Liver (tissue), 9 donors: ENCODE results near the gene PACSIN3. TPM values are rescaled to one million over a fixed set of nuclear protein-coding genes. Genes with fewer than 3 reads are reported as not detected.
A peak's percentile ranks its signal among the peaks of the same experiment; 100 is the strongest.

Experiments used
- DNase-seq: peaks from one replicate; pipeline ENCODE4 v3.0.0-alpha.2; 2017; ENCODE audit warnings: low spot score
- H3K27ac ChIP-seq, 2 donors: one replicate each; pipeline ENCODE4 v1.7.0; 2013; ENCODE audit warnings: inconsistent platforms in 2 of 2, low read length in 2 of 2, control low read depth in 1 of 2, low read depth in 1 of 2, mild to moderate bottlenecking in 1 of 2
- H3K27me3 ChIP-seq, 4 donors: one replicate each; pipeline versions ENCODE4 v1.6.1 to v1.7.0; 2013; ENCODE audit warnings: low read length in 3 of 4, inconsistent platforms in 1 of 4, mild to moderate bottlenecking in 1 of 4, moderate library complexity in 1 of 4; ENCODE audit not compliant: control insufficient read depth in 4 of 4, insufficient read depth in 4 of 4
- H3K36me3 ChIP-seq, 4 donors: one replicate each; pipeline versions ENCODE4 v1.6.1 to v1.7.0; 2013; ENCODE audit warnings: low read length in 3 of 4, mild to moderate bottlenecking in 3 of 4, low read depth in 1 of 4, moderate library complexity in 1 of 4; ENCODE audit not compliant: control insufficient read depth in 4 of 4, insufficient read depth in 3 of 4
- H3K4me1 ChIP-seq, 4 donors: one replicate each; pipeline versions ENCODE4 v1.6.1 to v1.7.0; 2013; ENCODE audit warnings: low read length in 3 of 4, mild to moderate bottlenecking in 3 of 4, moderate library complexity in 1 of 4; ENCODE audit not compliant: control insufficient read depth in 4 of 4, insufficient read depth in 4 of 4
- H3K4me3 ChIP-seq, 3 donors: one replicate each; pipeline versions ENCODE4 v1.6.1 to v1.7.0; 2013; ENCODE audit warnings: low read length in 3 of 3, control low read depth in 1 of 3, low read depth in 1 of 3, mild to moderate bottlenecking in 1 of 3
- H3K9ac ChIP-seq, 2 donors: one replicate each; pipeline ENCODE4 v1.7.0; 2013; ENCODE audit warnings: low read length in 2 of 2, mild to moderate bottlenecking in 2 of 2, moderate library complexity in 2 of 2, control low read depth in 1 of 2, low read depth in 1 of 2
- H3K9me3 ChIP-seq, 4 donors: one replicate each; pipeline versions ENCODE4 v1.6.1 to v1.7.0; 2013; ENCODE audit warnings: low read length in 3 of 4; ENCODE audit not compliant: control insufficient read depth in 4 of 4
- ATF3 ChIP-seq: IDR thresholded peaks from 2 replicates; pipeline ENCODE4 v1.6.1; 2016; ENCODE audit warnings: antibody characterized with exemption
- CTCF ChIP-seq: fragments of 150-350 bp; IDR thresholded peaks from 2 replicates; pipeline ENCODE4 v1.5.1; 2017; ENCODE audit warnings: improper control_type of control experiment, low read depth, low read length; ENCODE audit not compliant: missing input control
- EGR1 ChIP-seq, 2 donors: IDR thresholded peaks; 2 replicates each; pipeline ENCODE4 v1.6.1; 2016 to 2018; ENCODE audit warnings: antibody characterized with exemption in 2 of 2, low read depth in 2 of 2
- FOXA1 ChIP-seq: IDR thresholded peaks from 2 replicates; pipeline ENCODE4 v1.6.1; 2016; ENCODE audit warnings: antibody characterized with exemption
- FOXA2 ChIP-seq: IDR thresholded peaks from 2 replicates; pipeline ENCODE4 v1.6.1; 2016; ENCODE audit warnings: antibody characterized with exemption
- GABPA ChIP-seq, 2 donors: IDR thresholded peaks in 1 of 2; conservative IDR thresholded peaks in 1 of 2; 2 replicates each; pipeline ENCODE4 v1.6.1; 2016; ENCODE audit warnings: antibody characterized with exemption in 2 of 2, mild to moderate bottlenecking in 1 of 2, moderate library complexity in 1 of 2
- HNF4A ChIP-seq, 2 donors: conservative IDR thresholded peaks; 2 replicates each; pipeline ENCODE4 v1.6.1; 2016; ENCODE audit warnings: antibody characterized with exemption in 2 of 2, mild to moderate bottlenecking in 2 of 2
- HNF4G ChIP-seq: IDR thresholded peaks from 2 replicates; pipeline ENCODE4 v1.6.1; 2016; ENCODE audit warnings: antibody characterized with exemption
- JUND ChIP-seq, 2 donors: IDR thresholded peaks; 2 replicates each; pipeline ENCODE4 v1.6.1; 2016; ENCODE audit warnings: antibody characterized with exemption in 2 of 2
- MAX ChIP-seq: IDR thresholded peaks from 2 replicates; pipeline ENCODE4 v1.6.1; 2016; ENCODE audit warnings: antibody characterized with exemption
- NR2F2 ChIP-seq: IDR thresholded peaks from 2 replicates; pipeline ENCODE4 v1.6.1; 2016; ENCODE audit warnings: antibody characterized with exemption
- RAD21 ChIP-seq, 2 donors: IDR thresholded peaks; 2 replicates each; pipeline ENCODE4 v1.6.1; 2016; ENCODE audit warnings: antibody characterized with exemption in 2 of 2, mild to moderate bottlenecking in 2 of 2
- REST ChIP-seq: IDR thresholded peaks from 2 replicates; pipeline ENCODE4 v1.6.1; 2016; ENCODE audit warnings: antibody characterized with exemption, mild to moderate bottlenecking
- RXRA ChIP-seq, 2 donors: IDR thresholded peaks; 2 replicates each; pipeline ENCODE4 v1.6.1; 2017 to 2018; ENCODE audit warnings: antibody characterized with exemption in 2 of 2, mild to moderate bottlenecking in 1 of 2
- SP1 ChIP-seq: IDR thresholded peaks from 2 replicates; pipeline ENCODE4 v1.6.1; 2018; ENCODE audit warnings: antibody characterized with exemption, mild to moderate bottlenecking
- TAF1 ChIP-seq: conservative IDR thresholded peaks from 2 replicates; pipeline ENCODE4 v1.6.1; 2016; ENCODE audit warnings: antibody characterized with exemption, mild to moderate bottlenecking
- YY1 ChIP-seq: IDR thresholded peaks from 2 replicates; pipeline ENCODE4 v1.6.1; 2016; ENCODE audit warnings: antibody characterized with exemption, mild to moderate bottlenecking
- WGBS: extraction: QIAGEN DNeasy Blood & Tissue Kit; methylation state at CpG from one replicate; pipeline ENCODE4 v1.1.7; 2013; 5-methylcytosine and 5-hydroxymethylcytosine counted together
- polyA plus RNA-seq, 2 donors: library from polyadenylated mRNA; stranded (reverse) in 1 of 2; unstranded in 1 of 2; fragments of 200-250 nt in 1 of 2; fragments of >200 nt in 1 of 2; fragmentation: Nextera tagmentation in 1 of 2; extraction: Ambion mirVana in 1 of 2; gene quantifications; one replicate each; pipeline versions ENCODE4 v1.2.1 to v1.2.3, GENCODE V29; 2013 to 2015
- total RNA-seq, 2 donors: library from RNA; depleted of rRNA; stranded (reverse); fragments of >200 nt; gene quantifications; one replicate each; pipeline ENCODE4 v1.2.3, GENCODE V29; 2014
- donor health status: healthy.
- donor health status: healthy.
- donor health status: healthy.
- donor health status: healthy.
- donor health status: healthy.

The PACSIN3 gene
- total and polyA plus RNA-seq, 4 donors = 12.1 to 23.3 (median 19.7) TPM

DNA sequence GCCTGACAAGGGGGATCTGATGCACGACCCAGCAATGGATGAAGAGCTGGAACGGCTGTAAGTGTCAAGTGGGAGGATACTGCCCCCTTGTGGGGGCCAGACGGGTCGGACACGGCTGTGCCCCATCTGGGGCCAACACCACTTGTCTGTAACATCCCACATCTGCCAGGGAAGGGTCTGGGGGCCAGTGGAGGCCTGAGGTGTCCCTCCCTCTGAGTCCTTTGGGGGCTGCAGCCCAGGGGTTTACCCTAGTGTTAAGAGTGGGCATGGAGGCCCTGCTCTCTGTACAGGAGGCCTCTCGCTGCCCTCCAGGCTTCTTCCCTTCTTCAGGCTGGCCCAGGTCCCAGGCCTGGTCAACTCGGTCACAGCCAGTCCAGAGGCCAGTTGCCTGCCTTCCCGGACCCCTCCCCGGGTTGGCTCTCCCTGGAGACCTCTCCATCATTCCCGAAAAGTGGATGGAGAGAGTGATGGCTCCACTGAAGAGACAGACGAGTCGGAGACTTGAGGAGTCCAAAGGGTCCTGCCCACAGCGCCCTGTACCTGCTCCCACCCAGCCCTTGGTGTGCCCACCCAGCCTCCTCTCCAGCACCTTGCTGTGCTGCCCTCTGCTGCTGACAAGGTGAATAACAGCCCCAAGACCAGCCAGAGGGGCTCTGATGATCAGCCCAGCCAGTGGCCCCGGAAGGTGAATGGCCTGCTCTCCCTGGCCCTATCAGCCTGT is 24.9 kb downstream of the PACSIN3 start:
- WGBS = 41% methylated on average over 14 of the region's 14 CpGs
- Histone ChIP-seq H3K4me1 (peaks cover 0 to 5% (median 0%) of the 10 kb centered on the region in 4 donors), H3K27me3 (no peaks in the 10 kb centered on the region), H3K36me3 (peaks cover 8 to 26% (median 21%) of the 10 kb centered on the region in 4 donors), H3K9me3 (no peaks in the 10 kb centered on the region), H3K4me3 (no peak overlapping the region), H3K9ac (no peak overlapping the region), H3K27ac (no peak overlapping the region)
- no peak for TF ChIP-seq FOXA2
- no peak for TF ChIP-seq JUND (IDR thresholded peaks at IDR 0.05)
- no peak for TF ChIP-seq TAF1
- no peak for TF ChIP-seq NR2F2
- TF ChIP-seq EGR1 (IDR thresholded peaks at IDR 0.05; ENCODE audit: low read depth in 2 of 2) = no peak
- TF ChIP-seq MAX = no peak
- TF ChIP-seq HNF4A (conservative IDR thresholded peaks at IDR 0.05) = no peak
- no peak for TF ChIP-seq SP1
- no peak for TF ChIP-seq HNF4G
- TF ChIP-seq CTCF = peak; percentile 68
- no peak for TF ChIP-seq GABPA (IDR thresholded peaks at IDR 0.05 in 1 of 2, conservative IDR thresholded peaks at IDR 0.05 in 1 of 2)
- TF ChIP-seq ATF3 = no peak
- TF ChIP-seq YY1 = no peak
- peak; percentile 69 to 82 for TF ChIP-seq RAD21 (IDR thresholded peaks at IDR 0.05)
- no peak for TF ChIP-seq REST
- DNase-seq = peak; percentile 73

GRCh38 chr11:47160753-47161133 is 25.5 kb downstream of the PACSIN3 start:
- Histone ChIP-seq H3K4me3 (no peak overlapping the region), H3K27ac (no peak overlapping the region), H3K36me3 (peaks cover 7 to 20% (median 17%) of the 10 kb centered on the region in 4 donors), H3K9me3 (no peaks in the 10 kb centered on the region), H3K27me3 (no peaks in the 10 kb centered on the region), H3K4me1 (peaks cover 0 to 5% (median 0%) of the 10 kb centered on the region in 4 donors), H3K9ac (no peak overlapping the region)
- no peak for DNase-seq
- 92% methylated on average over 5 of the region's 5 CpGs for WGBS
- TF ChIP-seq HNF4A (conservative IDR thresholded peaks at IDR 0.05) = no peak
- no peak for TF ChIP-seq SP1
- no peak for TF ChIP-seq RXRA (IDR thresholded peaks at IDR 0.05)
- no peak for TF ChIP-seq HNF4G
- no peak for TF ChIP-seq YY1
- no peak for TF ChIP-seq ATF3
- TF ChIP-seq CTCF = no peak
- no peak for TF ChIP-seq NR2F2
- no peak for TF ChIP-seq RAD21 (IDR thresholded peaks at IDR 0.05)
- no peak for TF ChIP-seq JUND (IDR thresholded peaks at IDR 0.05)
- TF ChIP-seq TAF1 = no peak
- TF ChIP-seq FOXA2 = no peak
- TF ChIP-seq GABPA (IDR thresholded peaks at IDR 0.05 in 1 of 2, conservative IDR thresholded peaks at IDR 0.05 in 1 of 2) = no peak
- no peak for TF ChIP-seq EGR1 (IDR thresholded peaks at IDR 0.05; ENCODE audit: low read depth in 2 of 2)
- TF ChIP-seq REST = no peak
- no peak for TF ChIP-seq FOXA1
